ENCODE measurements around the gene PRPF6.

Gene PRPF6

DNA sequence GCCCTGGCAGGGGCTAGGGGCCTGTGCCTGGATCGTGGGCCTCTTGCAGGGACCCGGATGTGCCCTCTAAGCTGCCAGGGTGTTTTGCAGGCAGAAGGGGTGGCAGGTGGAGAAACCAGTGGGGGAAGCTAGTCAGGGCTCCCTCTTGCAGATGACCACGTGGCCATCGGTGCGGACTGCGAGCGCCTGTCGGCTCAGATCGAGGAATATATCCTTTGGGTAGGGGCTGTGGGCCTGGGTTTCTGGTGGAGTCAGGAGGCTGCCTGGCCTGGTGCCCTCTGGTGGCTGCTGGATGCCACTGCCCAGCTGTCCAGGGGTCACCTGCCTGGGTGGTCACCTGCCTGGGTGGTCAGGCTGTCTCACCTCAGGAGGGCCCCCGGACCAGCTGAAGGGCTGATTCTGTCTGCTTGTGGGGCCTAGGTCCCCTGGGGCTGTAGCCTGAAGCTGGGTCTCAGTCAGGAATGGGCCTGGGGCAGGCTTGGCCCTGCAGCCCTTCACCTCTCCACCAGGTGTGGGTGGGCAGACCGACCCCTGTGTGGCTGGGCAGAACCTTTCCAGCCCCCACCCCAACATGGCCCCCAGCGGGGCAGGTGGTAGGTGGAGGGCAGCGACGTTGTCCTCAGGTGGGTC, 88.8 kb downstream of the PRPF6 start:
- TF ChIP-seq CSDC2 (CRISPR knock-in tag; IDR thresholded peaks at IDR 0.05): no peak
- TF ChIP-seq, protein P1, sequence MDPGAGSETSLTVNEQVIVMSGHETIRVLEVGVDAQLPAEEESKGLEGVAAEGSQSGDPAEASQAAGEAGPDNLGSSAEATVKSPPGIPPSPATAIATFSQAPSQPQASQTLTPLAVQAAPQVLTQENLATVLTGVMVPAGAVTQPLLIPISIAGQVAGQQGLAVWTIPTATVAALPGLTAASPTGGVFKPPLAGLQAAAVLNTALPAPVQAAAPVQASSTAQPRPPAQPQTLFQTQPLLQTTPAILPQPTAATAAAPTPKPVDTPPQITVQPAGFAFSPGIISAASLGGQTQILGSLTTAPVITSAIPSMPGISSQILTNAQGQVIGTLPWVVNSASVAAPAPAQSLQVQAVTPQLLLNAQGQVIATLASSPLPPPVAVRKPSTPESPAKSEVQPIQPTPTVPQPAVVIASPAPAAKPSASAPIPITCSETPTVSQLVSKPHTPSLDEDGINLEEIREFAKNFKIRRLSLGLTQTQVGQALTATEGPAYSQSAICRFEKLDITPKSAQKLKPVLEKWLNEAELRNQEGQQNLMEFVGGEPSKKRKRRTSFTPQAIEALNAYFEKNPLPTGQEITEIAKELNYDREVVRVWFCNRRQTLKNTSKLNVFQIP (CRISPR knock-in tag; IDR thresholded peaks at IDR 0.05; ENCODE audit: borderline replicate concordance, low read depth): no peak
- no peak for TF ChIP-seq RARB (CRISPR knock-in tag; IDR thresholded peaks at IDR 0.05)
- TF ChIP-seq, protein P2, sequence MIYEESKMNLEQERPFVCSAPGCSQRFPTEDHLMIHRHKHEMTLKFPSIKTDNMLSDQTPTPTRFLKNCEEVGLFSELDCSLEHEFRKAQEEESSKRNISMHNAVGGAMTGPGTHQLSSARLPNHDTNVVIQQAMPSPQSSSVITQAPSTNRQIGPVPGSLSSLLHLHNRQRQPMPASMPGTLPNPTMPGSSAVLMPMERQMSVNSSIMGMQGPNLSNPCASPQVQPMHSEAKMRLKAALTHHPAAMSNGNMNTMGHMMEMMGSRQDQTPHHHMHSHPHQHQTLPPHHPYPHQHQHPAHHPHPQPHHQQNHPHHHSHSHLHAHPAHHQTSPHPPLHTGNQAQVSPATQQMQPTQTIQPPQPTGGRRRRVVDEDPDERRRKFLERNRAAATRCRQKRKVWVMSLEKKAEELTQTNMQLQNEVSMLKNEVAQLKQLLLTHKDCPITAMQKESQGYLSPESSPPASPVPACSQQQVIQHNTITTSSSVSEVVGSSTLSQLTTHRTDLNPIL (CRISPR knock-in tag; IDR thresholded peaks at IDR 0.05; ENCODE audit: low read depth): no peak
- TF ChIP-seq, protein P3, sequence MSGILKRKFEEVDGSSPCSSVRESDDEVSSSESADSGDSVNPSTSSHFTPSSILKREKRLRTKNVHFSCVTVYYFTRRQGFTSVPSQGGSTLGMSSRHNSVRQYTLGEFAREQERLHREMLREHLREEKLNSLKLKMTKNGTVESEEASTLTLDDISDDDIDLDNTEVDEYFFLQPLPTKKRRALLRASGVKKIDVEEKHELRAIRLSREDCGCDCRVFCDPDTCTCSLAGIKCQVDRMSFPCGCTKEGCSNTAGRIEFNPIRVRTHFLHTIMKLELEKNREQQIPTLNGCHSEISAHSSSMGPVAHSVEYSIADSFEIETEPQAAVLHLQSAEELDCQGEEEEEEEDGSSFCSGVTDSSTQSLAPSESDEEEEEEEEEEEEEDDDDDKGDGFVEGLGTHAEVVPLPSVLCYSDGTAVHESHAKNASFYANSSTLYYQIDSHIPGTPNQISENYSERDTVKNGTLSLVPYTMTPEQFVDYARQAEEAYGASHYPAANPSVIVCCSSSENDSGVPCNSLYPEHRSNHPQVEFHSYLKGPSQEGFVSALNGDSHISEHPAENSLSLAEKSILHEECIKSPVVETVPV (CRISPR knock-in tag; IDR thresholded peaks at IDR 0.05): no peak
- TF ChIP-seq ISL1 (CRISPR knock-in tag; IDR thresholded peaks at IDR 0.05): no peak
- TF ChIP-seq TOX (CRISPR knock-in tag; IDR thresholded peaks at IDR 0.05; ENCODE audit: borderline replicate concordance): no peak
- TF ChIP-seq ARNTL (CRISPR knock-in tag; IDR thresholded peaks at IDR 0.05; ENCODE audit: borderline replicate concordance, low read depth): no peak
- no peak for TF ChIP-seq ZFP3 (CRISPR knock-in tag; IDR thresholded peaks at IDR 0.05)
- TF ChIP-seq, protein P4, sequence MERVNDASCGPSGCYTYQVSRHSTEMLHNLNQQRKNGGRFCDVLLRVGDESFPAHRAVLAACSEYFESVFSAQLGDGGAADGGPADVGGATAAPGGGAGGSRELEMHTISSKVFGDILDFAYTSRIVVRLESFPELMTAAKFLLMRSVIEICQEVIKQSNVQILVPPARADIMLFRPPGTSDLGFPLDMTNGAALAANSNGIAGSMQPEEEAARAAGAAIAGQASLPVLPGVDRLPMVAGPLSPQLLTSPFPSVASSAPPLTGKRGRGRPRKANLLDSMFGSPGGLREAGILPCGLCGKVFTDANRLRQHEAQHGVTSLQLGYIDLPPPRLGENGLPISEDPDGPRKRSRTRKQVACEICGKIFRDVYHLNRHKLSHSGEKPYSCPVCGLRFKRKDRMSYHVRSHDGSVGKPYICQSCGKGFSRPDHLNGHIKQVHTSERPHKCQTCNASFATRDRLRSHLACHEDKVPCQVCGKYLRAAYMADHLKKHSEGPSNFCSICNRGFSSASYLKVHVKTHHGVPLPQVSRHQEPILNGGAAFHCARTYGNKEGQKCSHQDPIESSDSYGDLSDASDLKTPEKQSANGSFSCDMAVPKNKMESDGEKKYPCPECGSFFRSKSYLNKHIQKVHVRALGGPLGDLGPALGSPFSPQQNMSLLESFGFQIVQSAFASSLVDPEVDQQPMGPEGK (CRISPR knock-in tag; IDR thresholded peaks at IDR 0.05; ENCODE audit: borderline replicate concordance): no peak
- TF ChIP-seq TCF4 (CRISPR knock-in tag; IDR thresholded peaks at IDR 0.05; ENCODE audit: borderline replicate concordance): no peak
- no peak for TF ChIP-seq GLIS3 (CRISPR knock-in tag; IDR thresholded peaks at IDR 0.05)
- no peak for TF ChIP-seq ZFP30 (CRISPR knock-in tag; IDR thresholded peaks at IDR 0.05)
- TF ChIP-seq, protein P5, sequence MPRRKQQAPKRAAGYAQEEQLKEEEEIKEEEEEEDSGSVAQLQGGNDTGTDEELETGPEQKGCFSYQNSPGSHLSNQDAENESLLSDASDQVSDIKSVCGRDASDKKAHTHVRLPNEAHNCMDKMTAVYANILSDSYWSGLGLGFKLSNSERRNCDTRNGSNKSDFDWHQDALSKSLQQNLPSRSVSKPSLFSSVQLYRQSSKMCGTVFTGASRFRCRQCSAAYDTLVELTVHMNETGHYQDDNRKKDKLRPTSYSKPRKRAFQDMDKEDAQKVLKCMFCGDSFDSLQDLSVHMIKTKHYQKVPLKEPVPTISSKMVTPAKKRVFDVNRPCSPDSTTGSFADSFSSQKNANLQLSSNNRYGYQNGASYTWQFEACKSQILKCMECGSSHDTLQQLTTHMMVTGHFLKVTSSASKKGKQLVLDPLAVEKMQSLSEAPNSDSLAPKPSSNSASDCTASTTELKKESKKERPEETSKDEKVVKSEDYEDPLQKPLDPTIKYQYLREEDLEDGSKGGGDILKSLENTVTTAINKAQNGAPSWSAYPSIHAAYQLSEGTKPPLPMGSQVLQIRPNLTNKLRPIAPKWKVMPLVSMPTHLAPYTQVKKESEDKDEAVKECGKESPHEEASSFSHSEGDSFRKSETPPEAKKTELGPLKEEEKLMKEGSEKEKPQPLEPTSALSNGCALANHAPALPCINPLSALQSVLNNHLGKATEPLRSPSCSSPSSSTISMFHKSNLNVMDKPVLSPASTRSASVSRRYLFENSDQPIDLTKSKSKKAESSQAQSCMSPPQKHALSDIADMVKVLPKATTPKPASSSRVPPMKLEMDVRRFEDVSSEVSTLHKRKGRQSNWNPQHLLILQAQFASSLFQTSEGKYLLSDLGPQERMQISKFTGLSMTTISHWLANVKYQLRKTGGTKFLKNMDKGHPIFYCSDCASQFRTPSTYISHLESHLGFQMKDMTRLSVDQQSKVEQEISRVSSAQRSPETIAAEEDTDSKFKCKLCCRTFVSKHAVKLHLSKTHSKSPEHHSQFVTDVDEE (CRISPR knock-in tag; IDR thresholded peaks at IDR 0.05): no peak
- no peak for TF ChIP-seq PPARA (CRISPR knock-in tag; IDR thresholded peaks at IDR 0.05; ENCODE audit: borderline replicate concordance)
- peak; percentile 71 for ATAC-seq

DNA sequence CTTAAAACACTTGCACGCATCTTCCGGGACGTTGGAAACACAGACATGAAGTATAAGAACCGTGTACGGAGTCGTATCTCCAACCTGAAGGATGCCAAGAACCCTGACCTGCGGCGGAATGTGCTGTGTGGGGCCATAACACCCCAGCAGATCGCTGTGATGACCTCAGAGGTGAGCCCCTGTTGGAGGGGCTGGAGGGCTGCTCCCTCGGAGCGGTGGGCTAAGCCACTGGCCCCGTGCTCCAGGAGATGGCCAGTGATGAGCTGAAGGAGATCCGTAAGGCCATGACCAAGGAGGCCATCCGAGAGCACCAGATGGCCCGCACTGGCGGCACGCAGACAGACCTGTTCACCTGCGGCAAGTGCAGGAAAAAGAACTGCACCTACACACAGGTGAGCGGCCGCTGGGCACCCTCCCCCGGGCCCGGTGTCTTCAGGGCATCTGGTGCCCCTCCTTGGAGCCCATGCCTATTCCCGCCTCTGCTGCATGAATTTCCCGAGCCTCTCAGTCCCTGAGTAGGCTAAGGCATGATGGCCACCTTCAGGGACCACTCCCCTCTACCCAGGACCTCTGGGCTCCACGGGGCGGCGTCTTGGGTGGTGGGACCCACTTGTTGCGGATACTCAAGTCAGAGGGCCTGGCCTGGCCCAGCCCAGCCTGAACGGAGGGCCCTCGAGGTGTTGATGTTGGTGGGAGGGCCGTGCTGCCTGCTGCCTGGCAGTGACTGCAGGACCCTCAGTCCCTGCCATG, 89.5 kb downstream of the PRPF6 start:
- ATAC-seq: no peak
- no peak for TF ChIP-seq RARB (CRISPR knock-in tag; IDR thresholded peaks at IDR 0.05)
- TF ChIP-seq BACH2 (CRISPR knock-in tag; IDR thresholded peaks at IDR 0.05; ENCODE audit: borderline replicate concordance): no peak
- TF ChIP-seq, protein P2 (CRISPR knock-in tag; IDR thresholded peaks at IDR 0.05; ENCODE audit: low read depth): no peak
- no peak for TF ChIP-seq ZFP30 (CRISPR knock-in tag; IDR thresholded peaks at IDR 0.05)
- TF ChIP-seq OSR1 (CRISPR knock-in tag; IDR thresholded peaks at IDR 0.05): no peak
- TF ChIP-seq ZNF70 (CRISPR knock-in tag; IDR thresholded peaks at IDR 0.05): no peak
- no peak for TF ChIP-seq ESRRG (CRISPR knock-in tag; IDR thresholded peaks at IDR 0.05)
- no peak for TF ChIP-seq ZNF8 (CRISPR knock-in tag; IDR thresholded peaks at IDR 0.05)
- no peak for TF ChIP-seq ARNTL (CRISPR knock-in tag; IDR thresholded peaks at IDR 0.05; ENCODE audit: borderline replicate concordance, low read depth)
- TF ChIP-seq, protein P4 (CRISPR knock-in tag; IDR thresholded peaks at IDR 0.05; ENCODE audit: borderline replicate concordance): no peak
- no peak for TF ChIP-seq TOX (CRISPR knock-in tag; IDR thresholded peaks at IDR 0.05; ENCODE audit: borderline replicate concordance)
- TF ChIP-seq, protein P5 (CRISPR knock-in tag; IDR thresholded peaks at IDR 0.05): no peak
- TF ChIP-seq ZNF565 (CRISPR knock-in tag; conservative IDR thresholded peaks at IDR 0.05; ENCODE audit: low read depth): no peak

Data from SK-N-SH treated with all-trans-retinoic acid at 6 μM for 48 hours (cell line).